GM12878 (cell line): ENCODE measurements around the gene SNRNP25. TPM values are rescaled to one million over a fixed set of nuclear protein-coding genes. Genes with fewer than 3 reads are reported as not detected.

ENCODE experiments used
- ATAC-seq: fragments of 200-7000 bp; cut with Tn5 transposase; 3 replicates; pipeline ENCODE4 v1.9.1; 2020; ENCODE audit warnings: mild to moderate bottlenecking, moderate library complexity
- BruUV-seq: library from RNA; stranded (reverse); fragments of 400-500 nt; replicated peaks from 2 replicates; lab custom pipeline; 2021; lab: Mats Ljungman, UMichigan
- CTCF ChIA-PET: fragments of 300-600 bp; sonication (Branson Sonifier 250); formaldehyde crosslinking; extraction: SDS; loops from one replicate; lab custom pipeline; 2021; ENCODE audit warnings: inconsistent platforms; lab: Yijun Ruan, JAX
- POLR2A ChIA-PET: fragments of 350-600 bp; formaldehyde crosslinking; extraction: SDS; loops from one replicate; lab custom pipeline; 2021; ENCODE audit warnings: inconsistent platforms; lab: Charles Lee
- RAD21 ChIA-PET: fragments of 300-600 bp; sonication (Branson Sonifier 250); formaldehyde crosslinking; loops from one replicate; lab custom pipeline; 2023; ENCODE audit warnings: antibody characterized with exemption; ENCODE audit not compliant: unreplicated experiment; lab: Charles Lee
- SMC1A ChIA-PET: fragments of 300-600 bp; sonication (Branson Sonifier 250); formaldehyde crosslinking; loops from one replicate; lab custom pipeline; 2023; ENCODE audit not compliant: unreplicated experiment, uncharacterized antibody; lab: Charles Lee
- DNase-seq: peaks from one replicate; pipeline ENCODE4 v3.0.0-alpha.2; 2011; ENCODE audit warnings: low read depth, low spot score
- FAIRE-seq: peaks from 3 replicates; lab custom pipeline; 2011; peaks lifted over from hg19 to GRCh38; lab: Jason Lieb, UNC
- H2AFZ ChIP-seq: 2 replicates; pipeline ENCODE4 v1.6.0; 2011; ENCODE audit warnings: low read depth, low read length, control low read depth; ENCODE audit not compliant: control insufficient read depth
- H3K27ac ChIP-seq: 2 replicates; pipeline ENCODE4 v1.5.1; 2011; ENCODE audit warnings: control low read depth; ENCODE audit not compliant: control insufficient read depth, insufficient read depth
- H3K27me3 ChIP-seq, 2 experiments: replicated peaks in 1 of 2; 2 replicates each; pipeline versions ENCODE4 v1.6.0 to v1.6.1; 2011; ENCODE audit warnings: low read length in 1 of 2; ENCODE audit not compliant: control insufficient read depth in 2 of 2, insufficient read depth in 2 of 2
- H3K36me3 ChIP-seq, 2 experiments: 2 replicates each; pipeline ENCODE4 v1.5.1; 2011; ENCODE audit warnings: low read length in 1 of 2; ENCODE audit not compliant: control insufficient read depth in 2 of 2, insufficient read depth in 2 of 2
- H3K4me1 ChIP-seq: 2 replicates; pipeline ENCODE4 v1.6.1; 2011; ENCODE audit warnings: mild to moderate bottlenecking, low read length, moderate library complexity, mixed read lengths; ENCODE audit not compliant: control insufficient read depth, insufficient read depth
- H3K4me2 ChIP-seq: 2 replicates; pipeline ENCODE4 v1.6.0; 2011; ENCODE audit warnings: control low read depth; ENCODE audit not compliant: control insufficient read depth, insufficient read depth
- H3K4me3 ChIP-seq: fragments of 200-600 bp; sonication (generic); 2 replicates; pipeline ENCODE4 v1.5.1; 2016
- H3K79me2 ChIP-seq: 2 replicates; pipeline ENCODE4 v1.6.0; 2011; ENCODE audit warnings: low read length; ENCODE audit not compliant: control insufficient read depth, insufficient read depth
- H3K9ac ChIP-seq: 2 replicates; pipeline ENCODE4 v1.8.0; 2011; ENCODE audit warnings: low read length, control low read depth, mixed read lengths; ENCODE audit not compliant: control insufficient read depth, insufficient read depth
- H3K9me3 ChIP-seq: replicated peaks from 3 replicates; pipeline ENCODE4 v1.5.1; 2011; ENCODE audit warnings: mild to moderate bottlenecking, low read length; ENCODE audit not compliant: control insufficient read depth, insufficient read depth
- H4K20me1 ChIP-seq: 2 replicates; pipeline ENCODE4 v1.6.0; 2011; ENCODE audit not compliant: control insufficient read depth, insufficient read depth
- EED ChIP-seq: sonication (generic); IDR thresholded peaks from 2 replicates; pipeline ENCODE4 v1.6.1; 2016; ENCODE audit warnings: antibody characterized with exemption, low read depth
- EP300 ChIP-seq, 2 experiments: fragments of 150-350 bp in 1 of 2; IDR thresholded peaks; 2 replicates each; pipeline ENCODE4 v1.6.1; 2011 to 2012; ENCODE audit warnings: low read depth in 2 of 2, low read length in 2 of 2, borderline replicate concordance in 1 of 2, improper control_type of control experiment in 1 of 2, inconsistent platforms in 1 of 2; ENCODE audit not compliant: control insufficient read depth in 1 of 2
- HDGF ChIP-seq: fragments of 450-650 bp; IDR thresholded peaks from 2 replicates; pipeline ENCODE4 v1.6.1; 2016; ENCODE audit warnings: antibody characterized with exemption
- IRF3 ChIP-seq: fragments of 450-650 bp; IDR thresholded peaks from 2 replicates; pipeline ENCODE4 v1.6.1; 2014; ENCODE audit warnings: mild to moderate bottlenecking
- NBN ChIP-seq: fragments of 450-650 bp; IDR thresholded peaks from 2 replicates; pipeline ENCODE4 v1.6.1; 2016
- POLR2A ChIP-seq: IDR thresholded peaks from 2 replicates; pipeline ENCODE4 v1.6.1; 2011; ENCODE audit warnings: low read depth, mild to moderate bottlenecking, low read length
- SMAD1 ChIP-seq: fragments of 450-650 bp; IDR thresholded peaks from 2 replicates; pipeline ENCODE4 v1.6.1; 2018; ENCODE audit warnings: mild to moderate bottlenecking, low read depth; ENCODE audit not compliant: partially characterized antibody
- TAF1 ChIP-seq: IDR thresholded peaks from 2 replicates; pipeline ENCODE4 v1.6.1; 2011; ENCODE audit warnings: mild to moderate bottlenecking, low read depth, low read length, borderline replicate concordance
- WGBS: methylation state at CpG from one replicate; pipeline ENCODE4 v1.1.6; 2016; ENCODE audit warnings: low lambda C conversion rate; ENCODE audit not compliant: insufficient replicate concordance, insufficient coverage; ENCODE audit errors: missing lambda C conversion rate; 5-methylcytosine and 5-hydroxymethylcytosine counted together
- in situ Hi-C: fragments of 300-500 bp; cut with MboI; formaldehyde crosslinking; loops from 9 replicates; pipeline ENCODE4 v1.14.3; 2018; ENCODE audit warnings: mixed read lengths
- intact Hi-C: fragments of 100-400 bp; cut with micrococcal nuclease; formaldehyde crosslinking; loops from one replicate; pipeline ENCODE4 v1.14.2; 2022; ENCODE audit not compliant: unreplicated experiment
- polyA plus RNA-seq, 11 experiments: library from polyadenylated mRNA; depleted of rRNA in 4 of 11; unstranded in 6 of 11; stranded (reverse) in 5 of 11; fragments of >200 nt; fragmentation: Nextera tagmentation in 4 of 11; fragmentation: Illumina TruSeq in 1 of 11; extraction: Ambion mirVana in 4 of 11; extraction: Trizol in 1 of 11; gene quantifications; 1 replicate in 1 of 11; 2 replicates in 10 of 11; pipeline versions ENCODE4 v1.2.1 to v1.2.3, GENCODE V29; 2011 to 2016; ENCODE audit warnings: inconsistent platforms in 2 of 11, missing spikeins in 2 of 11, low read depth in 1 of 11
- total RNA-seq, 4 experiments: library from RNA; depleted of rRNA in 3 of 4; stranded (reverse); fragments of >200 nt in 3 of 4; fragmentation: Illumina TruSeq in 1 of 4; extraction: Trizol in 1 of 4; gene quantifications; 2 replicates each; pipeline versions ENCODE4 v1.2.1 to v1.2.3, GENCODE V29; 2013 to 2021
- TF ChIP-seq, protein P1 (sequence below): fragments of 450-650 bp; IDR thresholded peaks from 2 replicates; pipeline ENCODE4 v1.6.1; 2016; ENCODE audit warnings: mild to moderate bottlenecking

The SNRNP25 gene
- total and polyA plus RNA-seq, 10 of the 15 experiments (the other 5 are each of a cell fraction or from before 2014, with no cell fraction given) = 40.9 to 138 (median 67.2) TPM

GRCh38 chr16:33877-34647, 19.6 kb upstream of the SNRNP25 start:
- ATAC-seq (no peak), FAIRE-seq (no peak), DNase-seq (no peak)
- Histone ChIP-seq H3K27me3 (no peaks in the 10 kb centered on the region), H3K79me2 (no peaks in the 10 kb centered on the region), H3K36me3 (peaks cover 0 to 8% of the 10 kb centered on the region in 2 experiments; a peak in 2 of 4 replicates), H3K4me1 (peaks cover 25% of the 10 kb centered on the region), H3K4me3 (no peak overlapping the region), H2AFZ (no peak overlapping the region), H4K20me1 (no peaks in the 10 kb centered on the region), H3K27ac (no peak overlapping the region), H3K4me2 (no peak overlapping the region), H3K9ac (no peak overlapping the region), H3K9me3 (no peaks in the 10 kb centered on the region)
- in situ Hi-C loops = no loop called here
- POLR2A ChIA-PET = interaction anchor here (1.9 kb wide), 1 partner anchor 19 kb away, joined by 5 read pairs; the partner anchor contains the start of genes POLR3K and SNRNP25
- CTCF ChIA-PET = no interaction called here
- WGBS = 62% methylated on average over 21 of the region's 21 CpGs
- RAD21 ChIA-PET = interaction anchor here (1.0 to 1.5 kb wide), 2 partner anchors 19 to 63 kb away, joined by 3 to 4 read pairs; partner anchors contain the start of genes POLR3K and SNRNP25
- intact Hi-C loops = no loop called here
- TF ChIP-seq IRF3 = no peak
- no peak for TF ChIP-seq EP300 (IDR thresholded peaks at IDR 0.05; ENCODE audit: borderline replicate concordance in 1 of 2, control insufficient read depth in 1 of 2, low read depth in 2 of 2, low read length in 2 of 2)
- TF ChIP-seq EED = no peak
- TF ChIP-seq HDGF = peak; percentile 94
- TF ChIP-seq, protein P1, sequence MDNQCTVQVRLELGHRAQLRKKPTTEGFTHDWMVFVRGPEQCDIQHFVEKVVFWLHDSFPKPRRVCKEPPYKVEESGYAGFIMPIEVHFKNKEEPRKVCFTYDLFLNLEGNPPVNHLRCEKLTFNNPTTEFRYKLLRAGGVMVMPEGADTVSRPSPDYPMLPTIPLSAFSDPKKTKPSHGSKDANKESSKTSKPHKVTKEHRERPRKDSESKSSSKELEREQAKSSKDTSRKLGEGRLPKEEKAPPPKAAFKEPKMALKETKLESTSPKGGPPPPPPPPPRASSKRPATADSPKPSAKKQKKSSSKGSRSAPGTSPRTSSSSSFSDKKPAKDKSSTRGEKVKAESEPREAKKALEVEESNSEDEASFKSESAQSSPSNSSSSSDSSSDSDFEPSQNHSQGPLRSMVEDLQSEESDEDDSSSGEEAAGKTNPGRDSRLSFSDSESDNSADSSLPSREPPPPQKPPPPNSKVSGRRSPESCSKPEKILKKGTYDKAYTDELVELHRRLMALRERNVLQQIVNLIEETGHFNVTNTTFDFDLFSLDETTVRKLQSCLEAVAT = no peak
- peak; percentile 58 for TF ChIP-seq POLR2A
- TF ChIP-seq SMAD1 = no peak
- TF ChIP-seq TAF1 = no peak
- peak; percentile 45; the same call in 1 of the 2 replicates for TF ChIP-seq NBN
- SMC1A ChIA-PET = interaction anchor here (0.9 kb wide), 1 partner anchor 19 kb away, joined by 3 read pairs; the partner anchor contains the start of gene POLR3K
- no TSS peak for BruUV-seq
